Inflammatory macrophage treated with lipopolysaccharide for 1 hour (primary cell): ENCODE data around the gene SNAP47.
A peak's percentile ranks its signal among the peaks of the same experiment; 100 is the strongest.

Experiments
- DNase-seq, 2 donors: peaks; one replicate each; pipeline ENCODE4 v3.0.0-alpha.2; 2020 to 2022

SNAP47 gene

GRCh38 chr1:227753999-227754711, 18.9 kb downstream of the SNAP47 start:
- peak; percentile 22 to 40 for DNase-seq

GRCh38 chr1:227754958-227755357, 19.7 kb downstream of the SNAP47 start:
- no peak for DNase-seq

DNA sequence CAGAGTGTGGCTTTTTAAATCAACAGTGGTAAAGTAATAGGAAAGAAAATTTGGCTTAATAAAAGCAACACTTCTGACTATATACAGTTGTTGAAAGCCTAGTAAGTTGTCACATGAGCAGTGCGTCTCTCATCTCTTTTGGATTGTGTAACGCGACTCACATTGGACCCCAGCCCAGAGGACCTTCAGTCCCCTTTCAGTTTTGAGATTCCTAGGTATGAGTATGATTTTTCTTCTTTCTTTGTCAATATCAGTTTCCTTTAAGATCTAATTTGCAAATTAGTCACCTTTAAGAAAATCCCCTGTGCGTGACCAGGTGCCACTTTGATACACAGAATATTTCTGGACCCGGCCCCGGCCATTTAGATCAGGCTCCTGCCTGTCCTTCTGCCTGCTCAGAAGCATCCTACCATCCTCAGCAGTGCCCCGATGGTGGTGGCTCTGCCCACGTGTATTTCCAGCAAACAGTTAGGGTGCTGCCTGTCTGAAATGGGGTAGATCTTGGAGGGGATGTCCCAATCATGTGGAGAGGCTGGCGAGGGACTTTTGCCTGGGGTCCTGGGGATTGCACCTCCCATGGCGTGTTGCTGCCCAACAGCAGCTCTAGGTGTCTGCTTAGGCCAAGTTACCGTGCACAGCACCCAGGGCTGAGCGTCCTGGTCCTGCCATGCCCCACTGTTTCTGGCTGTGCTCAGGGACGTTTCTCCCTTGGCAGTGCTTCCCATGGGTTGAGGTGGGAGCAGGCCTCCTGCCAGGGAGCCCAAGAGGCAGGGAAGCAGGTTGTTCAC, 21.1 kb downstream of the SNAP47 start:
- no peak for DNase-seq

DNA sequence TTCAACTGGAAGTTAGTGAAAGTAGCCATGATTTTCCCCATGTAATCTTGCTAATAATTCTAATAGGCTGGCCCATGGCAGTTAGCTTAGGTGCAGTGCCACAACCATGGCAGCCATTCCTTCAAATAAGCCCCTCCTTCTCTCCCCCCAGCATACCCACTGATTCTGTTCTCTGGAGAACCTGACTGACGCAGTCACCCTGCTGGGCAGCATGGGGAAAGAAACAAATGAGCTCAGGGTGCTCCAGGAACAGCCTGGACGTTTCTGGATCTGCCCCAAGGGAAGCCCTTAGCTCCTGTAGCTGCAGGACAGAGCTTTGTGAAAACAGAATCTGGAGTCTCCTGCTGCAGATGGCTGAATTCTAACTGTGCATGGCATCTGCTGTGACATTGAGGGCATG, 22.5 kb downstream of the SNAP47 start:
- no peak for DNase-seq

GRCh38 chr1:227758366-227758765, 23.1 kb downstream of the SNAP47 start:
- peak in 1 of 2 donors; percentile 17 for DNase-seq

DNA sequence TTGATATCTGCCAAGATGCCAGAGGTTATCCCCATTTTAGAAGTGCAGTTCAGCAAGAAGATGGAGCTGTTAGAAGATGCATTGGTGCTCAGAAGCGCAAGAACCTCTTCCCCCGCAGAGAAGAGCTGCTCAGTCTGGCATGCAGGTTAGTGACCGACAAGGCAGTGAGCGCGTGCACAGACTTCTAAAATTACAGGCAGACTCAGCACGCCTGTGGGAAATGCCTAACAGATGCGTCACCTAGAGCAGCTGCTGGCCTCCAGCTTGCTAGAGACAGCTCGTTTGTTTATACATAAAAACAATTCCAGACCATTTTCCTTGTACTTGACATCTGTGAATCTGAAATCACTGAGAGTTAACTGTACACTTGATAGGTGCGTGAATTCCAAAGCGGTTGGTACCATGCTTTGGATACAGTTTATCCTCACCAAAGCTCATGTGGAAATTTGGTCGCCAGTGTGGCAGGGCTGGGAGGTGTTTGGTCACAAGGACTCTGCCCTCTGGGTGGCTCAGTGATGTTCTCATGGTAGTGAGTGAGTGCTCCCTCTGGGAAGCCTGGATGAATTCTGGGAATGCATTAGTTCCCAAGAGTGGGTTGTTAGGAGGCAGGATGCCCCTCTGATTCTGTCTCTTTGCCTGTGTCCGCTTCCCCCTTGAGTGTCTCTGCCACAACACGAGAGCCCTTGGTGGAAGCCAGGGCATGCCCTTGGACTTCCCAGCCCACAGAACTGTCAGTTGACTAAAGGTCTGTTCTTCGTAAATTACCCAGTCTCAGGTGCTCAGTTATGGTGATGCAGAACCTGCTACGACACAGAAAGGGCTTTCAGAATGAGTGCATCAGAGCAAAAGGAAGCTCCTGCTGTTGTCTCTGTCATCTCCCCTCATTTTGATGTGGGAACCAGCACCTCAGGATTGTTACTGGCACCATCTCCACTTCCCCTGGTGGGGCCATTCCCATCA, 24.4 kb downstream of the SNAP47 start:
- DNase-seq = no peak

- no peak for DNase-seq
These were observed 25.1 kb downstream of the SNAP47 start for GRCh38 chr1:227760377-227760776.

DNA sequence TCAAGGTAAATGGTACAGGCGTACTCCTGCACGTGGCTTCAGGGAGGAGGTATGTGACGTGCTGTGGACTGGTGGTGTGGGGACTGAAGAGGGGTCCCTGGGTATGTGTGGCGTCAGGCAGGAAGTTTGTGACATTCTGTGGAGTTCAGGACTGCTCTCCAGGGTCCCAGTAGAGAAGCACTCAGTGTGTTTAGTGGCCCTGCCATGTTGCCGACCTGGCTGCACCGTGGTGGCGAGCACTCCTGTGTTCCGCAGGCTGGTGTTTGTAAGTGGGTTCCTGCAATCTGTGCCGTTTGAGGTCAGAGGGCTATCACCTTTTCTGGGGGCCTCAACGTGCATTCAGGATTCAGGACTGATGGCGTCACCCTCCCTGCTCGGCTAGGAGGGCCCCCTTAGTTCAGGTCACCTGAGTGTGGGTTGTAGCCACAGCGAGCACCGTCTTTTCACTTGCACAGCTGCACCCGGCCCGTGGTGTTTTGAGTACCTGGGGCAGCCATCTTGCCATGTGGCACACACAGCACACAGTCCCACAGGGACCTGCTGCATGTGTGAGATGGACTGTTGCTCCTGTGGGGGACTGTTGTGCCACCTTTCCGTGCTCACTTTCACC, 26.5 kb downstream of the SNAP47 start:
- no peak for DNase-seq

DNA sequence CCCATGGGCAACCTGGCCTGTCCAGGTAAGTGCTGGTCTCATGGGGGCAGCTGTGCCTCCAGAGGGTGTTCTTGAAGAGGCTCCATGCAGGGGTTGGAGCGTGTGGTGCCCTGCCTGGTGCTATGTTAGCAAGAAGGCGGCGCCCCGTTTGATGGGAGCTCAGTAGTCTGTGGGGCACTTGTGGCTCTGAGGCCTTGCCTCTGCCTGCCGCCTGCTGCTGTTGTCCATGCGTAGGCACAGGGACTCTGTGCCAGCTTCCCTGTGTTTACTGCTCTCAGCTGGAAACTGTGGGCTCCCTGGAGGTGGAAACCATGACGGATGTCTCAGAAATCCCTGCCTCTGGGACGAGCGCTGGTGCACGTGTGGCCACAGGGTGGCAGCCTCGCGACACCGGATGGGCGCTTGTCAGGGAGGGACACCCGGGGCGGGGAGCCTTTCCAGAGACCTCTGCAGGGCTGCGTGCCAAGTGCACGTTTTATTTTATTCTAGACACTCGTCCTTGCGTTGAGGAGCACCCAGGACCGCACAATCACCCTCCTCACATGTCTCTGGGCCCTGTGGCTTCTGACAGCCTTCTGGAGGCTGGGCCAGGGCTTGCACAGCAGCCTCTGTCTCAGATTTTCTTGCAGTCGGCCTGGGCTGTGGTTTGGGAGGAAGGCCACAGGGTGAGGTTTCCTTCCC, 27.1 kb downstream of the SNAP47 start:
- peak; percentile 74 to 76 for DNase-seq

DNA sequence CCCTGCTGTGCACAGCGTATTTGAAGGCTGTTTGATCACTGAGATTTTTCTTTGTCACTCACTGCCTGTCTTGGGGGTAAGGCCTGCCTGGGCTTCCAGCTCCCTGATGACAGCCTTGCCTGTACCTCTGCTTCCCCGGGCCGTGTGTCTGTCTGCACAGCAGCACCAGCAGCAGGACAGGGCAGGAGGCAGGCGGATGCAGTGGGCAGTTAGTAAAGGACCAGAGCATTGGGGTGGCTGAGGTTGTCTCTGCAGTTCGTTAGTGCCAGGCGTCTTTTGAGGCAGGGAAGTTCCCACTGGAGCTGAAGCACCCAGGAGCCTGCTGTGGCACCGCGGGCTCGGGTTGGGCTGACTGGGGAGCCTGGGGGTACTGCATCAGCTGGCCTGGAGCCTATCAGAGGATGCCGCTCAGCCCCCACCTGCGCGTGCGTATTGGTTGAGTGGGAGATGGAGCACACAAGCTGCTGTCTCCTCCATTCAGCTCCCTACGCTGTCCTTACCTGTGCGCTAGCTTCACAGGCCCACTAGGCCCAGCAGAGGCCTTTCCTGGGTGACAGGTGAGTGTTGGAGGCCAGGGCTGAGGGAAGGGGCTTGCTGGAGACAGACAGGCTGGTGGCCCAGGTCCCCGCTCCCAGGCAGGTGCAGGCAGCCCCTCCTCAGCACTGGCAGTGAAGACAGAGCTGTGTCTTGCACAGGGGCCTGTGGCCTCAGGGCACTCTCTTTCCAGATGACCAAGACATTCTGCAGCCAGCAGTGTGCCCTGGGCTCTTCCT, 28.2 kb downstream of the SNAP47 start:
- no peak for DNase-seq

- no peak for DNase-seq
These were observed 28.8 kb downstream of the SNAP47 start for GRCh38 chr1:227764019-227764391.

- DNase-seq = peak; percentile 13 to 63
These were observed 30.2 kb downstream of the SNAP47 start for GRCh38 chr1:227765261-227766014.

- DNase-seq = peak in 1 of 2 donors; percentile 19
These were observed 30.9 kb downstream of the SNAP47 start for GRCh38 chr1:227766015-227766634.

GRCh38 chr1:227766653-227767277, 31.5 kb downstream of the SNAP47 start:
- DNase-seq = peak in 1 of 2 donors; percentile 10

- no peak for DNase-seq
These were observed 32.3 kb downstream of the SNAP47 start for GRCh38 chr1:227767401-227768124.

GRCh38 chr1:227768125-227768439, 32.8 kb downstream of the SNAP47 start:
- DNase-seq = no peak

- no peak for DNase-seq
These were observed 33.4 kb downstream of the SNAP47 start for GRCh38 chr1:227768640-227769039.

DNA sequence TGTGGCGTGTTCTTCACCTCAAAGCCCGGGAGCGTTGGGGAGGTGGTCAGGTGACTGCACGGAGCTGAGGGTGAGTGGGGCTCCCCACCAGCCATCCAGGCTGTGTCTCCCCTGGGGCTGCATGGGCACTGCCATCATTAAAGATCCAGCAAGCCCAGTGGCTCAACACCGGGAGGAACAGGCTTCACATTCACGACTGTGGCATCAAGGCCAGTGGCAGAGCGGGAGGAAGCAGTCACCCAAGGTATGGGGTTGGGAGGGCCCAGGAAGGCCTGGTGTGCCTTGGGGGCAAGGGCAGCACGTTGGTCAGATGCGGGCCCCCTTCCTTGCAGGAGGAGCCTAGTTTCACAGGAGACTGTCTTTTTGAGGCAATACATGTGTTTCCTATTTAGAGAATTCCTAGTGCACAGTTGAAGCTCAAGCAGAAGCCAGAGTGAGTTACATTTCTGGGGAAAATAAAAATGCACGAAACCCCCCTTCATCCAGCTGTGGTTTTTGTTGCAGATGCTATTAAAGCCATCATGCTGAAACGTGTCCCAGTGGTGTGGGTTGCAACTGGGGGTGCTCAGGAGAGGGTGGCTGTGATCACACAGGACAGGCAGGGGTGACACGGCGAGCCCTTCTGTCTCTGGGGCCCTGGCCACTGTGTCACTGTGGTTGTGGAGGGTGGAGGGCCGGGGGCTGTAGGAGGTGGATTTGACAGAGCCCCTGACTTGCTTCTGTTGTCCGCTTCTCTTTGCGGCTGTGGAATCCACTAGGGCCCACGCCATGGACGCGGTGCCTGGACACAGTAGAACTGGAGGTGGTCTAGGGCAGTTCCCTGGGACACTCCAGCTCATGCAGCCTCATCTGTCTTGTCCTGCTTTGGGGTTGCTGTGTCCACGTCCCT, 34.1 kb downstream of the SNAP47 start:
- DNase-seq = no peak
